Esophagus (tissue), 2 donors: ENCODE data around the gene LPCAT1. TPM values are rescaled to one million over a fixed set of nuclear protein-coding genes. Genes with fewer than 3 reads are reported as not detected.
"Not testable (repeated sequence)": the region's sequence is repeated elsewhere in the genome, so short reads cannot be mapped to it uniquely, and the experiment has no call there.

Source experiments
- H3K27ac ChIP-seq, 2 donors: one replicate each; pipeline ENCODE4 v1.5.1; 2013; ENCODE audit warnings: low read depth in 2 of 2, mild to moderate bottlenecking in 2 of 2, inconsistent platforms in 1 of 2, low read length in 1 of 2, moderate library complexity in 1 of 2
- H3K27me3 ChIP-seq, 2 donors: one replicate each; pipeline ENCODE4 v1.6.1; 2013; ENCODE audit warnings: low read length in 2 of 2, control low read depth in 1 of 2, mild to moderate bottlenecking in 1 of 2; ENCODE audit not compliant: insufficient read depth in 2 of 2, control insufficient read depth in 1 of 2
- H3K36me3 ChIP-seq, 2 donors: one replicate each; pipeline ENCODE4 v1.6.1; 2013; ENCODE audit warnings: low read length in 1 of 2; ENCODE audit not compliant: control insufficient read depth in 2 of 2, insufficient read depth in 2 of 2
- H3K4me1 ChIP-seq, 2 donors: one replicate each; pipeline ENCODE4 v1.6.1; 2013; ENCODE audit warnings: low read length in 1 of 2; ENCODE audit not compliant: control insufficient read depth in 2 of 2, insufficient read depth in 2 of 2
- H3K4me3 ChIP-seq, 2 donors: one replicate each; pipeline ENCODE4 v1.5.1; 2013; ENCODE audit warnings: low read length in 2 of 2, mild to moderate bottlenecking in 2 of 2, low read depth in 1 of 2, moderate library complexity in 1 of 2
- H3K9me3 ChIP-seq, 2 donors: one replicate each; pipeline ENCODE4 v1.6.1; 2013; ENCODE audit warnings: mild to moderate bottlenecking in 2 of 2, low read depth in 1 of 2, low read length in 1 of 2, moderate library complexity in 1 of 2; ENCODE audit not compliant: control insufficient read depth in 2 of 2, insufficient read depth in 1 of 2
- WGBS, 2 donors: extraction: QIAGEN DNeasy Blood & Tissue Kit; methylation state at CpG; one replicate each; pipeline ENCODE4 v1.1.7; 2013; 5-methylcytosine and 5-hydroxymethylcytosine counted together
- polyA plus RNA-seq, 2 donors: library from polyadenylated mRNA; stranded (reverse); fragments of 200-250 nt; gene quantifications; one replicate each; pipeline ENCODE4 v1.2.3, GENCODE V29; 2013
- donor health status: healthy with polysubstance abuse.
- donor health status: Bipolar disorder and iron deficiency.

Gene LPCAT1
- polyA plus RNA-seq, 2 donors: 5.0 to 6.3 TPM

GRCh38 chr5:1477341-1477740, 46.4 kb downstream of the LPCAT1 start:
- H3K27ac ChIP-seq: no peak overlapping the region
- H3K36me3 ChIP-seq: peaks cover 0 to 21% of the 10 kb centered on the region in 2 donors
- no peaks in the 10 kb centered on the region for H3K9me3 ChIP-seq
- H3K27me3 ChIP-seq: no peaks in the 10 kb centered on the region
- no peaks in the 10 kb centered on the region for H3K4me1 ChIP-seq
- 88 to 91% methylated on average over 16 of the region's 16 CpGs for WGBS, 2 donors
- no peak overlapping the region for H3K4me3 ChIP-seq

- Histone ChIP-seq H3K36me3 (peaks cover 0 to 21% of the 10 kb centered on the region in 2 donors), H3K9me3 (no peaks in the 10 kb centered on the region), H3K27me3 (no peaks in the 10 kb centered on the region), H3K4me3 (no peak overlapping the region), H3K27ac (no peak overlapping the region), H3K4me1 (no peaks in the 10 kb centered on the region)
- WGBS, 2 donors: 86 to 88% methylated on average over 11 of the region's 11 CpGs
Observed at GRCh38 chr5:1476967-1477310, 46.8 kb downstream of the LPCAT1 start.

GRCh38 chr5:1476181-1476966, 47.4 kb downstream of the LPCAT1 start:
- H3K36me3 ChIP-seq: peaks cover 0 to 21% of the 10 kb centered on the region in 2 donors
- H3K4me3 ChIP-seq: no peak overlapping the region
- no peak overlapping the region for H3K27ac ChIP-seq
- WGBS, 2 donors: 77 to 81% methylated on average over 28 of the region's 28 CpGs
- H3K9me3 ChIP-seq: no peaks in the 10 kb centered on the region
- no peaks in the 10 kb centered on the region for H3K4me1 ChIP-seq
- H3K27me3 ChIP-seq: no peaks in the 10 kb centered on the region

- WGBS, 2 donors: 91 to 93% methylated on average over 17 of the region's 17 CpGs
- peaks cover 0 to 21% of the 10 kb centered on the region in 2 donors for H3K36me3 ChIP-seq
- not testable (repeated sequence) for H3K4me3 ChIP-seq, H3K4me1 ChIP-seq, H3K27ac ChIP-seq, H3K27me3 ChIP-seq, H3K9me3 ChIP-seq
Observed at GRCh38 chr5:1475544-1475900, 48.2 kb downstream of the LPCAT1 start.

GRCh38 chr5:1474866-1475543, 48.8 kb downstream of the LPCAT1 start:
- Histone ChIP-seq H3K27ac (no peak overlapping the region), H3K9me3 (no peaks in the 10 kb centered on the region), H3K4me3 (no peak overlapping the region), H3K36me3 (peaks cover 0 to 21% of the 10 kb centered on the region in 2 donors), H3K4me1 (no peaks in the 10 kb centered on the region), H3K27me3 (no peaks in the 10 kb centered on the region)
- WGBS, 2 donors: 91 to 93% methylated on average over 24 of the region's 24 CpGs

- no peak overlapping the region for H3K27ac ChIP-seq
- 91 to 92% methylated on average over 21 of the region's 21 CpGs for WGBS, 2 donors
- H3K4me3 ChIP-seq: no peak overlapping the region
Observed at GRCh38 chr5:1474183-1474839, 49.4 kb downstream of the LPCAT1 start.

GRCh38 chr5:1473746-1474145, 50.0 kb downstream of the LPCAT1 start:
- H3K4me3 ChIP-seq: no peak overlapping the region
- no peaks in the 10 kb centered on the region for H3K27me3 ChIP-seq
- no peaks in the 10 kb centered on the region for H3K4me1 ChIP-seq
- H3K27ac ChIP-seq: no peak overlapping the region
- H3K9me3 ChIP-seq: no peaks in the 10 kb centered on the region
- 93 to 95% methylated on average over 12 of the region's 12 CpGs for WGBS, 2 donors
- peaks cover 0 to 21% of the 10 kb centered on the region in 2 donors for H3K36me3 ChIP-seq

More at GRCh38 chr5:1474183-1474839, 49.4 kb downstream of the LPCAT1 start:
- H3K36me3 ChIP-seq: peaks cover 0 to 21% of the 10 kb centered on the region in 2 donors
- H3K4me1 ChIP-seq: no peaks in the 10 kb centered on the region
- H3K27me3 ChIP-seq: no peaks in the 10 kb centered on the region
- no peaks in the 10 kb centered on the region for H3K9me3 ChIP-seq

GRCh38 chr5:1472964-1473628, 50.7 kb downstream of the LPCAT1 start:
- Histone ChIP-seq H3K4me3 (no peak overlapping the region), H3K27ac (no peak overlapping the region), H3K27me3 (no peaks in the 10 kb centered on the region), H3K9me3 (no peaks in the 10 kb centered on the region), H3K4me1 (no peaks in the 10 kb centered on the region), H3K36me3 (peaks cover 0 to 22% of the 10 kb centered on the region in 2 donors)
- WGBS, 2 donors: 92 to 93% methylated on average over 23 of the region's 23 CpGs
